GM12873 (cell line): ENCODE data around the gene ASPG.

Experiments used
- TF ChIP-seq, protein P1 (sequence below): IDR thresholded peaks from 2 replicates; pipeline ENCODE4 v1.5.1; 2012; ENCODE audit warnings: low read depth, mild to moderate bottlenecking, moderate library complexity, low read length, control low read depth; ENCODE audit not compliant: insufficient read depth; ENCODE audit errors: missing control alignments

ASPG gene

DNA sequence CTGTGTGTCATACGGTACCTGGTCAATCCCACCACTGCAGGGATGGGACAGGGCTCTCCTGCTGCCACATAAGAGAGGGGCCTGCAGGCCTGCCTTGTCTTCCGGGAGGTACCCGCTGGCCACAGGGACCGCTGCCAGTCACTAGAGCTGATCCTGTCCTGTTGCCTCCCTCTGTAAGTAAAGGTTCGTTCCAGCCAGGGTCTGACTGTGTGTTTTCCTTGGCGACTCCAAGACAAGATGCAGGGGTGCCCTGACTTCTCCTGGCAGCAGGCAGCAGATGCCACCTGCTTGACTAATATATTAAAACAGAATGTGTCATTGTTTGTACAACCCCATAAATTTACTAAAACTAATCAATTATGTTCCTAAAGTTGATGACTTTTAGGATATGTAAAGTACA, 41.5 kb upstream of the ASPG start:
- TF ChIP-seq, protein P1, sequence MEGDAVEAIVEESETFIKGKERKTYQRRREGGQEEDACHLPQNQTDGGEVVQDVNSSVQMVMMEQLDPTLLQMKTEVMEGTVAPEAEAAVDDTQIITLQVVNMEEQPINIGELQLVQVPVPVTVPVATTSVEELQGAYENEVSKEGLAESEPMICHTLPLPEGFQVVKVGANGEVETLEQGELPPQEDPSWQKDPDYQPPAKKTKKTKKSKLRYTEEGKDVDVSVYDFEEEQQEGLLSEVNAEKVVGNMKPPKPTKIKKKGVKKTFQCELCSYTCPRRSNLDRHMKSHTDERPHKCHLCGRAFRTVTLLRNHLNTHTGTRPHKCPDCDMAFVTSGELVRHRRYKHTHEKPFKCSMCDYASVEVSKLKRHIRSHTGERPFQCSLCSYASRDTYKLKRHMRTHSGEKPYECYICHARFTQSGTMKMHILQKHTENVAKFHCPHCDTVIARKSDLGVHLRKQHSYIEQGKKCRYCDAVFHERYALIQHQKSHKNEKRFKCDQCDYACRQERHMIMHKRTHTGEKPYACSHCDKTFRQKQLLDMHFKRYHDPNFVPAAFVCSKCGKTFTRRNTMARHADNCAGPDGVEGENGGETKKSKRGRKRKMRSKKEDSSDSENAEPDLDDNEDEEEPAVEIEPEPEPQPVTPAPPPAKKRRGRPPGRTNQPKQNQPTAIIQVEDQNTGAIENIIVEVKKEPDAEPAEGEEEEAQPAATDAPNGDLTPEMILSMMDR: no peak

DNA sequence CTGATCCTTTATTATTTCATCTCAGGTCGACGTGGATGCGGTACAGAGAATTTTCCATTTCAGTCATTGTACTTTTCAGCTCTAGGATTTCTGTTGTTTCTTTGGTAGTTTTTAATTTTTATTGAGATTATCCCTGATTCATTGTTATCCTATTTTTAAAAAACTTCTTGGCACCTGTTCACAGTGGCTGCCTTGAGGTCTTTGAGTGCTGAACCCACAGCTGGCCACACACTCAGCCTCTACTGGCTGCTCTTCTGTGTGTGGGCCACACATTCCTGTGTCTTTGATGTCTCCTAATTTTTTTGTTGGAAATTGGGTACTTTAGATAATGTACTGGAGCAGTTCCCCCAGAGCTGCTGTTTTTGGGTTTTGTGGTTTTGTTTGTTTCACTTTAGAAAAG, 37.7 kb upstream of the ASPG start:
- TF ChIP-seq, protein P1: no peak

DNA sequence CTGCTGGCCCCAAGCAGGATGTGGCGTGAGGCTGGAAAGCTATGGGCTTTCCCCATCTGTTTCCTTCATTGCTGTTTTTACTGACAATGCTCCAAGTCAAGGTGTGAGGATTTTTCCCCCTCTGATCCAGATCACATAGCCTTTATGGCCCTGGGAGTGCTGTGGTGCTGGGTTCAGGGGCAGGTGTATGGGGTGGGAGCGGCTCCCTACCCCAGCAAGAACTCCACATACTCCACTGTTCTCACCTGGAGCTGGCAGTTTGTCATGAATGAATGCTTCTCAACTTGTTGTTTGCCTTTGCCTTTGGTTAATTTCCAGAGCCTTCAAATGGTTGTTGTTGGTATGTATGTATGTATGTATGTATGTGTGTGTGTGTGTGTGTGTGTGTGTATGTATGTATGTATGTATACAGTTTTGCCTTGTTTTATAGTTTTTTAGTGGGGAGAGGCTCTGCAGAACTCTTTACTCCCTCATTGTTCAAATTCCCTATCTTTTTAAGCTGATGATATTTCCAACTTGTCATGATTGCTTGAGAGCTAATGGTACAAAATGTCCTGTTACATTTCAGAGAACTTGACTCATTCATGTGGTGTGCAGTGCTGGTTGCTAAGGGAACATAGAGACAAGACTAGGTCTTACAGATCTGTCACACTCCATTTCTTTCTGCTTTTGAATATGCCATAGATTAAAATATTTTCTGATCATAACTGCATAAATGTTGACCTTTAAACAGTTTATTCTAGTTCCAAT, 36.6 kb upstream of the ASPG start:
- TF ChIP-seq, protein P1: no peak

DNA sequence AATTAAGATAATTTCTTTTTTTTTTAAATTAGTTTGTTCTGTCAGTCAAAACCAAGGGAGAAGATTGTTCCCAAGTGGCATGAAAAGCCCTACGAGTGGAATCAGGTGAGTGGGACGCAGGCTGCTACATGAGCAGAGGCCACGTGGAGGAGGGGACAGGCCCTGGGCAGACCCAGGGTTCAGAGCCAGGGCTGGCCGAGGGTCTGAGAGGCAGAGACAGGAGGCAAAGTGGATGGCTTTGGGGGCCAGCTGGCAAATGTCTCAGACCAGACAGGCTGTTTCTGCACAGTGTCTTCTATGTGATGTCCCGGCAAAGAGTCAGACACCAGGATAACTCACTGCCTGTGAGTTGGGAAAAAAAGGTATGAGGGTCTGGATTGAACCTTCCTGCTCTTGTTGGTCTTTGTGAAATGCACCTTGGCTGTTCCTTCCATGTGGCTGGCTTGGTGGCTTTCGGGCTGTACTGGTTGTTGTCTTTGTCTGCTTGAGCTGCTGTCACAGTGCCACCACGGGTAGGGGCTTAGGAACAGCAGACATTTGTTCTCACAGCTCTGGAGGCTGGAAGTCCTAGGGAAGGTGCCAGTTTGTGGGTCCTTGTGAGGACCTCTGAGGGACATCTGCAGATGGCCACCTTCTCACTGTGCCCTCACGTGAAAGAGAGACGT, 35.8 kb upstream of the ASPG start:
- TF ChIP-seq, protein P1: no peak

DNA sequence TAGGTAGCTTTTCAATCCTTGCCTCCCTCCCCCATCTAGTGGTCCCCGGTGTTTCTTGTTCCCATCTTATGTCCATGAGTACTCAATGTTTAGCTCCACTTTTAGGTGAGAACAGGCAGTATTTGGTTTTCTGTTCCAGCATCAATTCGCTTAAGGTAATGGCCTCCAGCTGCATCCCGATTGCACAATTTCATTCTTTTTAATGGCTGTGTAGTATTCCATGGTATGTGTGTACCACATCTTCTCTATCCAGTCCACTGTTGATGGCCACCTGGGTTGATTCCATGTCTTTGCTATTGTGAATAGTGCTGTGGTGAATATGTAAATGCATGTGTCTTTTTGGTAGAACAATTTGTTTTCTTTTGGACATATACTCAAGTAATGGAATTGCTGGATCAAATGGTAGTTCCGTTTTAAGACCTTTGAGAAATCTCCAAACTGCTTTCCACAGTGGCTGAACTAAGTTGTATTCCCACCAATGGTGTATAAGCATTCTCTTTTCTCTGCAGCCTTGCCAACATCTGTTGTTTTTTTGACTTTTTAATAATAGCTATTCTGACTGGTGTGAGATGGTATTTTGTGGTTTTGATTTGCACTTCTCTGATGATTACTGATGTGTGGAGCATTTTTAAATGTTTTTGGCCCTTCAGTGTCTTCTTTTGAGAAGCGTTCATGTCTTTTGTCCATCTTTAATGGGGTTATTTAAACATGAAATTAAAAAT, 34.2 kb upstream of the ASPG start:
- TF ChIP-seq, protein P1: no peak

DNA sequence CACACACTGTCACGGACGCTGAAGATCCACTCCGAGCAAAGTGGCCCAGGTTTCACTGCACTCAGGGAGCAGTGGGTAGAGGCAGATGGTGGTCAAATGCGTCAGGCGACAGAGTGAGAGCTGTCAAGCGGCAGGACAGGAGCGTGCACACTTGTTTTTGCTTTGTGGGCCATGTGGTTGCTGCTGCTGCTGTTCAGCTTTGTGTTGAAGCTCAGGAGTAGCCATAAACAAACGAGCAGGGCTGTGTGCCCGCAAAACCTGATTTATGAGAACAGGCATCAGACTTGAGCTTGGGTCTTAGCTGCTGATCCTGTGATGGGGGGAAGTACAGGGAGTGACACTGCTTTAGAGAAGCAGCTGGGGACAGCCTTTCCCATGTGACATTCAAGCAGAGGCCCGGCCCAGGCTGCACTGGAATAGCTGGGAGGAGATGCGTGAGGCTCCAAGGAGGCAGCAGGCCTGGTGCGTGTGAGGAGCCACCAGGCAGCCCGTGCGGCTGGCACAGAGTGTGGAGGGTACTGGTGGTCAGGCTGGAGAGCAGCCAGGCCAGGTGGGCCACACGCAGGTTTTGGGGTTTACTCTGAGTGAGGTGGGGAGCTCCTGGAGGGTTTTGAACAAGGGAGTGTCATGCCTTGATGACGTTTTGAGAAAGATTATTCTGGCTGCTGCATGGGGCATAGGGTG, 31.1 kb upstream of the ASPG start:
- TF ChIP-seq, protein P1: no peak

DNA sequence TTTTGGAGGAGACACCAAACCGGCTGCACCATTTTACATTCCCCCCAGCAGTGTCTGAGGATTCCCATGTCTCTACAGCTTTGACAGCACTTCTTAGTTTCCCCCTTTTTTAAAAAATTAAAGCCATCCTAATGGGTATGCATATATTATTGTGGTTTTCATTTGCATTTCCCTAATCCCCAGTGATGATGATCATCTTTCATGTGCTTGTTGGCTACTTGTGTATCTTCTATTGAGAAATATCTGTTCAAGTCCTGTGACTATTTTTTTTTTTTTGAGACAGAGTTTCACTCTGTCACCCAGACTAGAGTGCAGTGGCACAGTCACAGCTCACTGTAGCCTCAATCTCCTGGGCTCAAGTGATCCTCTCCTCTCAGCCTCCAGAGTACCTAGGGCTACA, 23.2 kb upstream of the ASPG start:
- TF ChIP-seq, protein P1: no peak
